Mesothelial cell of epicardium (in vitro differentiated cells): ENCODE results near the gene PPM1N. TPM values are rescaled to one million over a fixed set of nuclear protein-coding genes. Genes with fewer than 3 reads are reported as not detected.
A peak's percentile ranks its signal among the peaks of the same experiment; 100 is the strongest.

Experiments
- DNase-seq, 2 experiments: peaks; one replicate each; pipeline ENCODE4 v3.0.0; 2021; ENCODE audit warnings: low spot score in 2 of 2; ENCODE audit not compliant: unreplicated experiment in 2 of 2
- H3K27ac Mint-ChIP-seq: 2 replicates; pipeline ENCODE4 v1.8.0; 2021; ENCODE audit warnings: mixed read lengths
- H3K27me3 Mint-ChIP-seq: 2 replicates; pipeline ENCODE4 v1.8.0; 2021; ENCODE audit warnings: low read depth, mixed read lengths
- H3K36me3 Mint-ChIP-seq: 2 replicates; pipeline ENCODE4 v1.8.0; 2021; ENCODE audit warnings: mixed read lengths
- H3K4me1 Mint-ChIP-seq: 2 replicates; pipeline ENCODE4 v1.8.0; 2021; ENCODE audit warnings: mixed read lengths
- H3K4me3 Mint-ChIP-seq: 2 replicates; pipeline ENCODE4 v1.8.0; 2021; ENCODE audit warnings: mild to moderate bottlenecking, moderate library complexity, mixed read lengths
- H3K9me3 Mint-ChIP-seq: 2 replicates; pipeline ENCODE4 v1.8.0; 2021; ENCODE audit warnings: mixed read lengths
- total RNA-seq: library from RNA; stranded (reverse); gene quantifications from 3 replicates; pipeline ENCODE4 v1.2.1, GENCODE V29; 2021
- TF ChIP-seq, protein P1 (sequence below): fragments of 200-600 bp; sonication (generic); IDR thresholded peaks from one replicate; pipeline ENCODE4 v1.5.0; 2021; ENCODE audit warnings: antibody characterized with exemption; ENCODE audit not compliant: unreplicated experiment

Gene PPM1N
- total RNA-seq, 1 donor from 2014 or later, result 0.60 TPM

DNA sequence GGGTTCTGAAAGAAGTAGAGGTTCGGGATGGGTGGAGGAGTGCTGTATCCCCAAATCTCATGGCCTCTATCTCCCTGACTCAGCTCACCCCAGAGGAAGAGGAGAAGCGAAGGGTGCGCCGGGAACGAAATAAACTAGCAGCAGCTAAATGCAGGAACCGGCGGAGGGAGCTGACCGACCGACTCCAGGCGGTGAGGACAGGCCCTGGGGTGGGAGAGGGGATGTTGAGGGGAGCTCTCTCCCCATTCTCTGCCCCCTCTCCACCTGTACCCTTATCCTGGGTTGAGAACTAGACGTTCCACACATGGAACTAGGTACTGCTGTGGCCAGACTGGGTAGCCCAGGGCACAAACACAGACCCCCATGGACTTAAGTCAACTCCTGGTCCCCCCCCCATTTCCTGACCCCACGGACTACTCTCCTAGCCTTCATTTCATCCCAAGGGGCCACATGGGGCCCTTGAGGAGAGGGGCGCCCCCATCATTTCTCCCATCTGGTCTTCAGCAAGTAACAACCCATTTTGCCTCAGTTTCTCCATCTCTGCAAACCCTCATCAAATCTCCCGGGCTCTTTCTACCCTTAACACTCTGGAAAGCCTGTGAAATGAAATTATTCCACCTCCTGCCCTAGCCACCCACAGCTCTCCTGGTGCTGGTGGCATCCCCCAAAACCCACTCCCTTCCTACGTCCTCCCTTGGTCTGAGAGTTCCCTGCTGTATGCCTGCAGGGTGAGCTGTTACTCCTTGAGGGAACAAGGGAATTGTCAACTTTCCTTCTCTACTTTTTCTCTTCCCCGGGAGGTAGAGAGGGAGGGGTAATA, 26.9 kb upstream of the PPM1N start:
- H3K4me3 Mint-ChIP-seq, result peak overlapping the region; percentile 93
- peaks cover 34% of the 10 kb centered on the region for H3K27me3 Mint-ChIP-seq
- peak overlapping the region; percentile 10 for H3K27ac Mint-ChIP-seq
- H3K9me3 Mint-ChIP-seq, result no peaks in the 10 kb centered on the region
- TF ChIP-seq, protein P1, sequence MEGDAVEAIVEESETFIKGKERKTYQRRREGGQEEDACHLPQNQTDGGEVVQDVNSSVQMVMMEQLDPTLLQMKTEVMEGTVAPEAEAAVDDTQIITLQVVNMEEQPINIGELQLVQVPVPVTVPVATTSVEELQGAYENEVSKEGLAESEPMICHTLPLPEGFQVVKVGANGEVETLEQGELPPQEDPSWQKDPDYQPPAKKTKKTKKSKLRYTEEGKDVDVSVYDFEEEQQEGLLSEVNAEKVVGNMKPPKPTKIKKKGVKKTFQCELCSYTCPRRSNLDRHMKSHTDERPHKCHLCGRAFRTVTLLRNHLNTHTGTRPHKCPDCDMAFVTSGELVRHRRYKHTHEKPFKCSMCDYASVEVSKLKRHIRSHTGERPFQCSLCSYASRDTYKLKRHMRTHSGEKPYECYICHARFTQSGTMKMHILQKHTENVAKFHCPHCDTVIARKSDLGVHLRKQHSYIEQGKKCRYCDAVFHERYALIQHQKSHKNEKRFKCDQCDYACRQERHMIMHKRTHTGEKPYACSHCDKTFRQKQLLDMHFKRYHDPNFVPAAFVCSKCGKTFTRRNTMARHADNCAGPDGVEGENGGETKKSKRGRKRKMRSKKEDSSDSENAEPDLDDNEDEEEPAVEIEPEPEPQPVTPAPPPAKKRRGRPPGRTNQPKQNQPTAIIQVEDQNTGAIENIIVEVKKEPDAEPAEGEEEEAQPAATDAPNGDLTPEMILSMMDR, result no peak
- H3K36me3 Mint-ChIP-seq, result peaks cover 2% of the 10 kb centered on the region
- DNase-seq, result no peak
- H3K4me1 Mint-ChIP-seq, result peaks cover 18% of the 10 kb centered on the region

DNA sequence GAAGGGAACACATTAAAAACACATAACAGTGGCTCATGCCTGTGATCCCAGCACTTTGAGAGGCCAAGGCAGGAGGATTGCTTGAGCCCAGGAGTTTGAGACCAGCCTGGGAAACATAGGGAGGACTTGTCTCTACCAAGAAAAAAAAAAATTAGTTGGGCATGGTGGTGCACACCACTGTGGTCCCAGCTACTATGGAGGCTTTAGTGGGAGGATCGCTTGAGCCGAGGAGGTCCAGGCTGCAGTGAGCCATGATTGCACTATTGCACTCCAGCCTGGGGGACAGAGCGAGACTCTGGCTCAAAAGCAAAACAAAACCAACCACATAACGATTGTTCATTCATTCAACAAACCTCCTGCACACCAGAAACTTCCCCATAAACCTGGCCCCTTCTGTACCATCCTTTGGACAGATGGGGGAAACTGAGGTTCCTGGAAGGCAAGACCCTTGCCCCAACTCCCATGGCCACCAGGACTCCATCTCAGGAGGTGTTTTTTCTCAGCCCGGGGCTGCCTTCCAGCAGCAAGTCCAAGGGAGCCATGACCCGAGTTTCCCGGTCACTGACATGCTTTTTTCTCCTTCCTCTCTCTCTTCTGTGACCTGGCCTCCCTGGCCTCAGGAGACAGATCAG, 26.2 kb upstream of the PPM1N start:
- Mint-ChIP-seq H3K27ac (peak overlapping the region; percentile 10), H3K9me3 (no peaks in the 10 kb centered on the region), H3K36me3 (peaks cover 2% of the 10 kb centered on the region), H3K4me1 (peaks cover 18% of the 10 kb centered on the region), H3K4me3 (peak overlapping the region; percentile 36), H3K27me3 (peaks cover 36% of the 10 kb centered on the region)
- no peak for DNase-seq
- TF ChIP-seq, protein P1, result no peak

DNA sequence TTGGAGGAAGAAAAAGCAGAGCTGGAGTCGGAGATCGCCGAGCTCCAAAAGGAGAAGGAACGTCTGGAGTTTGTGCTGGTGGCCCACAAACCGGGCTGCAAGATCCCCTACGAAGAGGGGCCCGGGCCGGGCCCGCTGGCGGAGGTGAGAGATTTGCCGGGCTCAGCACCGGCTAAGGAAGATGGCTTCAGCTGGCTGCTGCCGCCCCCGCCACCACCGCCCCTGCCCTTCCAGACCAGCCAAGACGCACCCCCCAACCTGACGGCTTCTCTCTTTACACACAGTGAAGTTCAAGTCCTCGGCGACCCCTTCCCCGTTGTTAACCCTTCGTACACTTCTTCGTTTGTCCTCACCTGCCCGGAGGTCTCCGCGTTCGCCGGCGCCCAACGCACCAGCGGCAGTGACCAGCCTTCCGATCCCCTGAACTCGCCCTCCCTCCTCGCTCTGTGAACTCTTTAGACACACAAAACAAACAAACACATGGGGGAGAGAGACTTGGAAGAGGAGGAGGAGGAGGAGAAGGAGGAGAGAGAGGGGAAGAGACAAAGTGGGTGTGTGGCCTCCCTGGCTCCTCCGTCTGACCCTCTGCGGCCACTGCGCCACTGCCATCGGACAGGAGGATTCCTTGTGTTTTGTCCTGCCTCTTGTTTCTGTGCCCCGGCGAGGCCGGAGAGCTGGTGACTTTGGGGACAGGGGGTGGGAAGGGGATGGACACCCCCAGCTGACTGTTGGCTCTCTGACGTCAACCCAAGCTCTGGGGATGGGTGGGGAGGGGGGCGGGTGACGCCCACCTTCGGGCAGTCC, 25.5 kb upstream of the PPM1N start:
- Mint-ChIP-seq H3K27ac (peak overlapping the region; percentile 73), H3K36me3 (peaks cover 2% of the 10 kb centered on the region), H3K27me3 (peaks cover 36% of the 10 kb centered on the region), H3K4me3 (peak overlapping the region; percentile 38), H3K4me1 (peaks cover 18% of the 10 kb centered on the region), H3K9me3 (no peaks in the 10 kb centered on the region)
- DNase-seq, result no peak
- TF ChIP-seq, protein P1, result no peak

DNA sequence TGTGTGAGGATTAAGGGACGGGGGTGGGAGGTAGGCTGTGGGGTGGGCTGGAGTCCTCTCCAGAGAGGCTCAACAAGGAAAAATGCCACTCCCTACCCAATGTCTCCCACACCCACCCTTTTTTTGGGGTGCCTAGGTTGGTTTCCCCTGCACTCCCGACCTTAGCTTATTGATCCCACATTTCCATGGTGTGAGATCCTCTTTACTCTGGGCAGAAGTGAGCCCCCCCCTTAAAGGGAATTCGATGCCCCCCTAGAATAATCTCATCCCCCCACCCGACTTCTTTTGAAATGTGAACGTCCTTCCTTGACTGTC, 24.9 kb upstream of the PPM1N start:
- Mint-ChIP-seq H3K4me1 (peaks cover 19% of the 10 kb centered on the region), H3K36me3 (peaks cover 2% of the 10 kb centered on the region), H3K4me3 (no peak overlapping the region), H3K27ac (peak overlapping the region; percentile 61), H3K9me3 (no peaks in the 10 kb centered on the region), H3K27me3 (peaks cover 36% of the 10 kb centered on the region)
- TF ChIP-seq, protein P1, result no peak
- DNase-seq, result no peak

DNA sequence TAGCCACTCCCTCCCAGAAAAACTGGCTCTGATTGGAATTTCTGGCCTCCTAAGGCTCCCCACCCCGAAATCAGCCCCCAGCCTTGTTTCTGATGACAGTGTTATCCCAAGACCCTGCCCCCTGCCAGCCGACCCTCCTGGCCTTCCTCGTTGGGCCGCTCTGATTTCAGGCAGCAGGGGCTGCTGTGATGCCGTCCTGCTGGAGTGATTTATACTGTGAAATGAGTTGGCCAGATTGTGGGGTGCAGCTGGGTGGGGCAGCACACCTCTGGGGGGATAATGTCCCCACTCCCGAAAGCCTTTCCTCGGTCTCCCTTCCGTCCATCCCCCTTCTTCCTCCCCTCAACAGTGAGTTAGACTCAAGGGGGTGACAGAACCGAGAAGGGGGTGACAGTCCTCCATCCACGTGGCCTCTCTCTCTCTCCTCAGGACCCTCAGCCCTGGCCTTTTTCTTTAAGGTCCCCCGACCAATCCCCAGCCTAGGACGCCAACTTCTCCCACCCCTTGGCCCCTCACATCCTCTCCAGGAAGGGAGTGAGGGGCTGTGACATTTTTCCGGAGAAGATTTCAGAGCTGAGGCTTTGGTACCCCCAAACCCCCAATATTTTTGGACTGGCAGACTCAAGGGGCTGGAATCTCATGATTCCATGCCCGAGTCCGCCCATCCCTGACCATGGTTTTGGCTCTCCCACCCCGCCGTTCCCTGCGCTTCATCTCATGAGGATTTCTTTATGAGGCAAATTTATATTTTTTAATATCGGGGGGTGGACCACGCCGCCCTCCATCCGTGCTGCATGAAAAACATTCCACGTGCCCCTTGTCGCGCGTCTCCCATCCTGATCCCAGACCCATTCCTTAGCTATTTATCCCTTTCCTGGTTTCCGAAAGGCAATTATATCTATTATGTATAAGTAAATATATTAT, 24.3 kb upstream of the PPM1N start:
- Mint-ChIP-seq H3K27me3 (peaks cover 36% of the 10 kb centered on the region), H3K9me3 (no peaks in the 10 kb centered on the region), H3K4me1 (peaks cover 16% of the 10 kb centered on the region), H3K36me3 (peaks cover 2% of the 10 kb centered on the region), H3K27ac (peak overlapping the region; percentile 61), H3K4me3 (no peak overlapping the region)
- no peak for DNase-seq
- TF ChIP-seq, protein P1, result no peak
